GM12891 (cell line): ENCODE results near the gene DHTKD1.

Experiments used
- POLR2A ChIP-seq: IDR thresholded peaks from 2 replicates; pipeline ENCODE4 v1.6.1; 2011; ENCODE audit warnings: low read depth, low read length, control low read depth
- POLR2AphosphoS5 ChIP-seq: IDR thresholded peaks from 2 replicates; pipeline ENCODE4 v1.6.1; 2011; ENCODE audit warnings: low read depth, low read length, control low read depth
- POU2F2 ChIP-seq: IDR thresholded peaks from 2 replicates; pipeline ENCODE4 v1.6.1; 2011; ENCODE audit warnings: low read depth, mild to moderate bottlenecking, control low read depth, low read length, moderate library complexity

GRCh38 chr10:12055732-12056131 lies 13.0 kb upstream of the DHTKD1 start:
- no peak for TF ChIP-seq POLR2A
- no peak for TF ChIP-seq POU2F2
- no peak for TF ChIP-seq POLR2AphosphoS5
